ENCODE data around the gene ZBTB18. TPM values are rescaled to one million over a fixed set of nuclear protein-coding genes. Genes with fewer than 3 reads are reported as not detected.

The ZBTB18 gene
- total and polyA plus RNA-seq, 2 experiments from 2014 or later, result 1.5 to 16.0 TPM

GRCh38 chr1:244028701-244029100 lies 22.4 kb upstream of the ZBTB18 start:
- no peak for DNase-seq (ENCODE audit: low read depth in 1 of 2, low spot score in 1 of 2)
- Histone ChIP-seq H3K27ac (no peak overlapping the region), H3K27me3 (no peaks in the 10 kb centered on the region), H3K4me1 (ENCODE audit: low read depth) (no peaks in the 10 kb centered on the region), H3K36me3 (no peaks in the 10 kb centered on the region), H3K9me3 (ENCODE audit: low read depth) (no peaks in the 10 kb centered on the region), H3K4me3 (no peak overlapping the region)
- TF ChIP-seq CTCF (IDR thresholded peaks at IDR 0.05; ENCODE audit: low read depth, low read length), result no peak

- Histone ChIP-seq H3K27me3 (no peaks in the 10 kb centered on the region), H3K36me3 (no peaks in the 10 kb centered on the region), H3K4me3 (no peak overlapping the region), H3K9me3 (ENCODE audit: low read depth) (no peaks in the 10 kb centered on the region), H3K27ac (no peak overlapping the region), H3K4me1 (ENCODE audit: low read depth) (no peaks in the 10 kb centered on the region)
- no peak for DNase-seq (ENCODE audit: low read depth in 1 of 2, low spot score in 1 of 2)
- peak; percentile 4 for TF ChIP-seq CTCF (IDR thresholded peaks at IDR 0.05; ENCODE audit: low read depth, low read length)
These were observed 22.0 kb upstream of the ZBTB18 start for GRCh38 chr1:244029124-244029523.

- H3K4me1 ChIP-seq (ENCODE audit: low read depth), result no peaks in the 10 kb centered on the region
These were observed 20.5 kb upstream of the ZBTB18 start for GRCh38 chr1:244030481-244031040.

GRCh38 chr1:244035358-244035757 lies 15.7 kb upstream of the ZBTB18 start:
- H3K27ac ChIP-seq, result no peak overlapping the region
- no peak overlapping the region for H3K4me3 ChIP-seq
- H3K36me3 ChIP-seq, result no peaks in the 10 kb centered on the region
- no peak for TF ChIP-seq CTCF (IDR thresholded peaks at IDR 0.05; ENCODE audit: low read depth, low read length)
- DNase-seq (ENCODE audit: low read depth in 1 of 2, low spot score in 1 of 2), result no peak
- no peaks in the 10 kb centered on the region for H3K9me3 ChIP-seq (ENCODE audit: low read depth)
- H3K27me3 ChIP-seq, result no peaks in the 10 kb centered on the region
- no peaks in the 10 kb centered on the region for H3K4me1 ChIP-seq (ENCODE audit: low read depth)

More at GRCh38 chr1:244030481-244031040, 20.5 kb upstream of the ZBTB18 start:
- no peak for TF ChIP-seq CTCF (IDR thresholded peaks at IDR 0.05; ENCODE audit: low read depth, low read length)
- Histone ChIP-seq H3K27ac (no peak overlapping the region), H3K27me3 (no peaks in the 10 kb centered on the region), H3K4me3 (no peak overlapping the region), H3K36me3 (no peaks in the 10 kb centered on the region), H3K9me3 (ENCODE audit: low read depth) (no peaks in the 10 kb centered on the region)
- no peak for DNase-seq (ENCODE audit: low read depth in 1 of 2, low spot score in 1 of 2)

GRCh38 chr1:244037252-244037651 lies 13.8 kb upstream of the ZBTB18 start:
- no peak overlapping the region for H3K4me3 ChIP-seq
- no peaks in the 10 kb centered on the region for H3K36me3 ChIP-seq
- no peaks in the 10 kb centered on the region for H3K27me3 ChIP-seq
- no peak for DNase-seq (ENCODE audit: low read depth in 1 of 2, low spot score in 1 of 2)
- no peak overlapping the region for H3K27ac ChIP-seq
- no peaks in the 10 kb centered on the region for H3K9me3 ChIP-seq (ENCODE audit: low read depth)
- TF ChIP-seq CTCF (IDR thresholded peaks at IDR 0.05; ENCODE audit: low read depth, low read length), result no peak
- no peaks in the 10 kb centered on the region for H3K4me1 ChIP-seq (ENCODE audit: low read depth)

All from cardiac muscle cell (in vitro differentiated cells and primary cell).